Lung (tissue), 12 donors: Measurements from ENCODE around the gene H2BW2. TPM values are rescaled to one million over a fixed set of nuclear protein-coding genes. Genes with fewer than 3 reads are reported as not detected.

Experiments
- ATAC-seq: fragments of 200-7000 bp; cut with Tn5 transposase; one replicate; pipeline ENCODE4 v1.9.1; 2020; ENCODE audit warnings: moderate number of reproducible peaks; ENCODE audit not compliant: insufficient read depth, low FRiP score
- DNase-seq, 3 donors: peaks; one replicate each; pipeline ENCODE4 v3.0.0-alpha.2; 2013 to 2017
- H3K27ac ChIP-seq, 2 donors: one replicate each; pipeline ENCODE4 v1.5.1; 2013; ENCODE audit warnings: mild to moderate bottlenecking in 2 of 2, moderate library complexity in 2 of 2, control low read depth in 1 of 2, inconsistent platforms in 1 of 2, low read depth in 1 of 2, low read length in 1 of 2
- H3K27me3 ChIP-seq, 3 donors: one replicate each; pipeline ENCODE4 v1.5.1; 2013; ENCODE audit warnings: low read length in 2 of 3; ENCODE audit not compliant: control insufficient read depth in 3 of 3, insufficient read depth in 3 of 3
- H3K36me3 ChIP-seq, 4 donors: one replicate each; pipeline ENCODE4 v1.5.1; 2013; ENCODE audit warnings: low read length in 4 of 4, mild to moderate bottlenecking in 1 of 4, moderate library complexity in 1 of 4; ENCODE audit not compliant: control insufficient read depth in 4 of 4, insufficient read depth in 4 of 4
- H3K4me1 ChIP-seq, 5 donors: one replicate each; pipeline ENCODE4 v1.5.1; 2013; ENCODE audit warnings: low read length in 5 of 5, mild to moderate bottlenecking in 2 of 5, moderate library complexity in 1 of 5; ENCODE audit not compliant: control insufficient read depth in 5 of 5, insufficient read depth in 5 of 5
- H3K4me3 ChIP-seq: one replicate; pipeline ENCODE4 v1.5.1; 2013; ENCODE audit warnings: mild to moderate bottlenecking, control low read depth, moderate library complexity
- H3K9ac ChIP-seq, 2 donors: one replicate each; pipeline ENCODE4 v1.5.1; 2013; ENCODE audit warnings: low read length in 2 of 2, control low read depth in 1 of 2; ENCODE audit not compliant: insufficient read depth in 1 of 2
- H3K9me3 ChIP-seq, 4 donors: one replicate each; pipeline ENCODE4 v1.5.1; 2013; ENCODE audit warnings: low read length in 3 of 4, mild to moderate bottlenecking in 1 of 4, moderate library complexity in 1 of 4; ENCODE audit not compliant: control insufficient read depth in 4 of 4, insufficient read depth in 3 of 4
- CTCF ChIP-seq: IDR thresholded peaks from 2 replicates; pipeline ENCODE4 v1.5.1; 2012; ENCODE audit warnings: mild to moderate bottlenecking; ENCODE audit errors: control extremely low read depth, extremely low read depth
- WGBS, 2 donors: extraction: QIAGEN DNeasy Blood & Tissue Kit; methylation state at CpG; one replicate each; pipeline ENCODE4 v1.1.7; 2013; 5-methylcytosine and 5-hydroxymethylcytosine counted together
- polyA plus RNA-seq, 2 donors: library from polyadenylated mRNA; stranded (reverse); fragments of 200-250 nt; gene quantifications; one replicate each; pipeline ENCODE4 v1.2.1, GENCODE V29; 2013
- total RNA-seq, 2 donors: library from RNA; depleted of rRNA in 1 of 2; stranded (reverse); fragments of >200 nt in 1 of 2; gene quantifications; one replicate each; pipeline ENCODE4 v1.2.1, GENCODE V29; 2014 to 2021
- donor health status: control.
- donor health status: control.
- donor health status: Bipolar disorder and iron deficiency.
- donor health status: healthy.
- donor health status: DM: yes; HTN: yes; CAD: no.

H2BW2 gene
- total and polyA plus RNA-seq, 4 donors = not detected

DNA sequence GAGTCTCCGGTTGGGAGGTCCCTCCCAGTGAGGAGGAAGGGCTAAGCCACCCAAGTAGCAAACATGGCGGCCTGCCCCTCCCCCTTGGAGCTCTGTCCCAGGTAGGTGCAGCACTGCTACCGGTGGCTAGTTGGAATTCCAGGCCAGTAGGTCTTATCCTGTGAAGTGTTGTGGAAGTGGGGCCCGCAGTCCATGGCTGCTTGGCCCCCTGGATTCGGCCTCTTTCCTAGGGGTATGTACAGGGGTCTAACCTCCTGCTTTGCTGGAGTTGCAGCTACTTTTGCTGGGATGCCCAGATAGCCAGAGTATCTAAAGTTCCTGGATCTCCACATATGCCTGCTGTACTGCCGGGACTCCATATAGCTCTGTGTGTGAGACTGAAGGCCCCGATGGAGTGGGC is 46.2 kb downstream of the H2BW2 start:
- no peak for TF ChIP-seq CTCF
- H3K9me3 ChIP-seq = peaks cover 0 to 7% (median under 1%) of the 10 kb centered on the region in 4 donors
- H3K27ac ChIP-seq = no peak overlapping the region
- no peak overlapping the region for H3K9ac ChIP-seq
- H3K4me3 ChIP-seq = no peak overlapping the region
- H3K36me3 ChIP-seq = no peaks in the 10 kb centered on the region
- 79 to 96% methylated on average over 5 to 7 of the region's 7 CpGs for WGBS, 2 donors
- no peaks in the 10 kb centered on the region for H3K4me1 ChIP-seq
- no peak for ATAC-seq
- DNase-seq = no peak
- H3K27me3 ChIP-seq = peaks cover 4 to 36% (median 20%) of the 10 kb centered on the region in 3 donors

Other genes starting within 250 kb of the H2BW2 start
- 1 to 10 TPM in 1 of 2 donors, under 1 TPM in 1; 0.58 to 3.3 TPM for gene RAB9B, start 207.7 kb upstream of the H2BW2 start, total RNA-seq
- under 1 TPM; 0.16 to 0.33 TPM for gene RAB9B, start 207.7 kb upstream of the H2BW2 start, polyA plus RNA-seq
- gene TMSB15B, start 77.3 kb upstream of the H2BW2 start, total RNA-seq = 1 to 10 TPM; 1.7 to 6.2 TPM
- 1 to 10 TPM; 1.2 to 3.3 TPM for gene TMSB15B, start 77.3 kb upstream of the H2BW2 start, polyA plus RNA-seq
- not detected for gene H2BW1, start 26.2 kb upstream of the H2BW2 start, total RNA-seq
- not detected for gene H2BW1, start 26.2 kb upstream of the H2BW2 start, polyA plus RNA-seq
- gene TMSB15C, start 36.3 kb downstream of the H2BW2 start, total RNA-seq = 10 to 100 TPM in 1 of 2 donors, under 1 TPM in 1; 0.86 to 12.3 TPM
- gene TMSB15C, start 36.3 kb downstream of the H2BW2 start, polyA plus RNA-seq = under 1 TPM; 0.26 to 0.61 TPM
- gene ZCCHC18, start 72.6 kb downstream of the H2BW2 start, total RNA-seq = 1 to 10 TPM in 1 of 2 donors, under 1 TPM in 1; 0.52 to 1.1 TPM
- under 1 TPM; 0.24 to 0.55 TPM for gene ZCCHC18, start 72.6 kb downstream of the H2BW2 start, polyA plus RNA-seq
- 10 to 100 TPM in 1 of 2 donors, 1 to 10 TPM in 1; 6.2 to 29.4 TPM for gene SLC25A53, start 117.1 kb downstream of the H2BW2 start, total RNA-seq
- gene SLC25A53, start 117.1 kb downstream of the H2BW2 start, polyA plus RNA-seq = 1 to 10 TPM; 4.8 to 5.7 TPM
- gene FAM199X, start 126.5 kb downstream of the H2BW2 start, total RNA-seq = 10 to 100 TPM; 15.1 to 30.5 TPM
- gene FAM199X, start 126.5 kb downstream of the H2BW2 start, polyA plus RNA-seq = 1 to 10 TPM; 7.5 to 8.6 TPM
- gene ESX1, start 215.0 kb downstream of the H2BW2 start, total RNA-seq = not detected
- not detected for gene ESX1, start 215.0 kb downstream of the H2BW2 start, polyA plus RNA-seq